K562 (cell line): ENCODE data around the gene MSANTD1. TPM values are rescaled to one million over a fixed set of nuclear protein-coding genes. Genes with fewer than 3 reads are reported as not detected.

ENCODE experiments used
- ATAC-seq: fragments of 200-7000 bp; cut with Tn5 transposase; 3 replicates; pipeline ENCODE4 v1.9.1; 2020; ENCODE audit warnings: moderate library complexity
- BruUV-seq: library from RNA; stranded (reverse); fragments of 400-500 nt; replicated peaks from 2 replicates; lab custom pipeline; 2021; lab: Mats Ljungman, UMichigan
- CTCF ChIA-PET: fragments of 300-600 bp; formaldehyde crosslinking; extraction: SDS; loops from one replicate; lab custom pipeline; 2021; ENCODE audit warnings: low intra/inter-chr PET ratio; lab: Yijun Ruan, JAX
- POLR2A ChIA-PET: fragments of 300-600, 350-650 bp; sonication (Branson Sonifier 250); formaldehyde crosslinking; extraction: SDS; loops from one replicate; lab custom pipeline; 2021; ENCODE audit warnings: antibody characterized with exemption, inconsistent platforms; lab: Yijun Ruan, JAX
- DNase-seq, 4 experiments: peaks; one replicate each; pipeline versions ENCODE4 v3.0.0 to v3.0.0-alpha.2; 2011 to 2018; ENCODE audit warnings: low spot score in 3 of 4, mixed read lengths in 3 of 4; ENCODE audit errors: extremely low read depth in 1 of 4
- FAIRE-seq: peaks from 2 replicates; lab custom pipeline; 2011; peaks lifted over from hg19 to GRCh38; lab: Jason Lieb, UNC
- H2AFZ ChIP-seq: 2 replicates; pipeline ENCODE4 v1.6.0; 2011; ENCODE audit warnings: low read depth, low read length, control low read depth, inconsistent platforms
- H3K27ac ChIP-seq: fragments of 200-600 bp; 3 replicates; pipeline ENCODE4 v1.8.0; 2011; ENCODE audit warnings: low read depth, mild to moderate bottlenecking, control low read depth, inconsistent platforms, low read length, moderate library complexity, mixed read lengths; ENCODE audit errors: extremely low read depth
- H3K27me3 ChIP-seq, 2 experiments: fragments of 300-600 bp in 1 of 2; 2 replicates in 1 of 2; 3 replicates in 1 of 2; pipeline versions ENCODE4 v1.6.0 to v1.8.0; 2011; ENCODE audit warnings: inconsistent platforms in 2 of 2, low read length in 2 of 2, mild to moderate bottlenecking in 1 of 2, mixed read lengths in 1 of 2, moderate library complexity in 1 of 2; ENCODE audit not compliant: control insufficient read depth in 2 of 2, insufficient read depth in 2 of 2
- H3K36me3 ChIP-seq: fragments of 300-600 bp; 3 replicates; pipeline ENCODE4 v1.8.0; 2011; ENCODE audit warnings: mild to moderate bottlenecking, low read length, inconsistent platforms; ENCODE audit not compliant: control insufficient read depth, insufficient read depth
- H3K4me1 ChIP-seq, 2 experiments: fragments of 200-600 bp in 1 of 2; replicated peaks in 1 of 2; 2 replicates in 1 of 2; 3 replicates in 1 of 2; pipeline versions ENCODE4 v1.5.1 to v1.8.0; 2011; ENCODE audit warnings: inconsistent platforms in 2 of 2, low read length in 2 of 2, mild to moderate bottlenecking in 1 of 2, mixed read lengths in 1 of 2, moderate library complexity in 1 of 2; ENCODE audit not compliant: control insufficient read depth in 2 of 2, insufficient read depth in 2 of 2
- H3K4me2 ChIP-seq: 2 replicates; pipeline ENCODE4 v1.6.1; 2011; ENCODE audit warnings: low read length, control low read depth, inconsistent platforms, mixed read lengths; ENCODE audit not compliant: insufficient read depth
- H3K4me3 ChIP-seq: fragments of 200-600 bp; sonication (generic), shearing (Covaris generic); 2 replicates; pipeline ENCODE4 v1.5.1; 2016; ENCODE audit warnings: control low read depth, inconsistent platforms
- H3K79me2 ChIP-seq: fragments of 200-600 bp; 3 replicates; pipeline ENCODE4 v1.8.0; 2011; ENCODE audit warnings: low read length, inconsistent platforms; ENCODE audit not compliant: control insufficient read depth, insufficient read depth
- H3K9ac ChIP-seq, 2 experiments: 2 replicates each; pipeline versions ENCODE4 v1.6.0 to v1.6.1; 2011; ENCODE audit warnings: low read depth in 2 of 2, low read length in 2 of 2, control low read depth in 1 of 2, inconsistent platforms in 1 of 2, mild to moderate bottlenecking in 1 of 2, mixed read lengths in 1 of 2; ENCODE audit not compliant: insufficient read depth in 1 of 2
- H3K9me1 ChIP-seq: one replicate; pipeline ENCODE4 v1.6.0; 2011; ENCODE audit warnings: inconsistent platforms, mild to moderate bottlenecking, low read length, moderate library complexity; ENCODE audit not compliant: control insufficient read depth, insufficient read depth
- H3K9me3 ChIP-seq: replicated peaks from 2 replicates; pipeline ENCODE4 v1.5.1; 2011; ENCODE audit warnings: low read depth, low read length, inconsistent platforms; ENCODE audit not compliant: control insufficient read depth, insufficient read depth
- H4K20me1 ChIP-seq: replicated peaks from 2 replicates; pipeline ENCODE4 v1.6.1; 2011; ENCODE audit warnings: low read length, inconsistent platforms, mixed read lengths; ENCODE audit not compliant: control insufficient read depth, insufficient read depth
- BMI1 ChIP-seq: fragments of 150-350 bp; IDR thresholded peaks from 2 replicates; pipeline ENCODE4 v1.6.1; 2014; ENCODE audit warnings: low read length
- CBX2 ChIP-seq: fragments of 200-600 bp; sonication (generic); IDR thresholded peaks from one replicate; pipeline ENCODE4 v1.6.1; 2012; ENCODE audit warnings: mild to moderate bottlenecking, low read length, inconsistent platforms; ENCODE audit not compliant: insufficient read depth, poor library complexity, severe bottlenecking
- CBX8 ChIP-seq: fragments of 200-600 bp; sonication (generic); IDR thresholded peaks from 2 replicates; pipeline ENCODE4 v1.6.1; 2012; ENCODE audit warnings: borderline replicate concordance, mixed run types, low read depth, mild to moderate bottlenecking, moderate library complexity, mixed read lengths, low read length, control low read depth, inconsistent platforms; ENCODE audit not compliant: poor library complexity, severe bottlenecking; ENCODE audit errors: extremely low read depth
- DACH1 ChIP-seq: fragments of 450-650 bp; IDR thresholded peaks from 2 replicates; pipeline ENCODE4 v1.6.1; 2018; ENCODE audit not compliant: partially characterized antibody
- EZH2 ChIP-seq: IDR thresholded peaks from 2 replicates; pipeline ENCODE4 v1.6.1; 2012; ENCODE audit warnings: low read depth, mild to moderate bottlenecking, inconsistent platforms, low read length, borderline replicate concordance
- IRF2 ChIP-seq: sonication (generic); formaldehyde crosslinking; IDR thresholded peaks from 2 replicates; pipeline ENCODE4 v1.8.1; 2022; ENCODE audit warnings: mild to moderate bottlenecking, missing genetic modification reagents
- ZFP36 ChIP-seq: fragments of 150-350 bp; IDR thresholded peaks from 2 replicates; pipeline ENCODE4 v1.6.1; 2018; ENCODE audit warnings: low read length, low read depth; ENCODE audit not compliant: partially characterized antibody
- WGBS: fragments of 100-300 bp; shearing (Covaris generic); methylation state at CpG from one replicate; pipeline ENCODE4 v1.1.6; 2016; ENCODE audit warnings: low coverage, mixed read lengths; ENCODE audit not compliant: insufficient coverage; ENCODE audit errors: missing lambda C conversion rate; 5-methylcytosine and 5-hydroxymethylcytosine counted together
- in situ Hi-C: fragments of 300-500 bp; cut with MboI; formaldehyde crosslinking; loops from 4 replicates; pipeline ENCODE4 v1.15.0; 2018; ENCODE audit warnings: inconsistent platforms, mixed read lengths
- intact Hi-C: fragments of 100-400 bp; cut with micrococcal nuclease; formaldehyde crosslinking; loops from 2 replicates; pipeline ENCODE4 v1.14.2; 2022
- polyA plus RNA-seq, 8 experiments: library from polyadenylated mRNA; depleted of rRNA in 4 of 8; stranded (reverse) in 5 of 8; unstranded in 3 of 8; fragments of >200 nt; fragmentation: Nextera tagmentation in 2 of 8; fragmentation: Illumina TruSeq in 1 of 8; extraction: Ambion mirVana in 2 of 8; extraction: Trizol in 1 of 8; gene quantifications; 2 replicates each; pipeline versions ENCODE4 v1.2.1 to v1.2.3, GENCODE V29; 2011 to 2014; ENCODE audit warnings: inconsistent platforms in 1 of 8, missing spikeins in 1 of 8
- total RNA-seq, 7 experiments: library from RNA; depleted of rRNA in 6 of 7; stranded (reverse); fragments of >200 nt in 6 of 7; fragmentation: Illumina TruSeq in 2 of 7; extraction: Trizol in 2 of 7; gene quantifications; 2 replicates each; pipeline versions ENCODE4 v1.2.1 to v1.2.3, GENCODE V29; 2011 to 2021; ENCODE audit warnings: low replicate concordance in 1 of 7

MSANTD1 gene
- total and polyA plus RNA-seq, 9 of the 15 experiments (the other 6 are each of a cell fraction or from before 2014, with no cell fraction given), result 0.04 to 0.09 (median 0.07) TPM; not detected in 6

GRCh38 chr4:3263053-3263875 lies 14.3 kb downstream of the MSANTD1 start:
- Histone ChIP-seq H3K9me3 (no peaks in the 10 kb centered on the region), H3K27ac (no peak overlapping the region), H3K79me2 (no peaks in the 10 kb centered on the region), H3K4me1 (peaks cover 0 to 9% of the 10 kb centered on the region in 2 experiments; a peak in 2 of 5 replicates), H3K9me1 (no peaks in the 10 kb centered on the region), H4K20me1 (peaks cover 5% of the 10 kb centered on the region; the same call in 1 of the 2 replicates), H3K4me3 (no peak overlapping the region), H3K4me2 (peak overlapping the region; percentile 7; the same call in 1 of the 2 replicates), H2AFZ (0 out of 2 replicates have a peak overlapping the region, but pooled peaks have one; percentile 33), H3K9ac (0 out of 4 replicates have a peak overlapping the region, but pooled peaks of 1 of the 2 experiments have one; percentile 9), H3K36me3 (no peaks in the 10 kb centered on the region), H3K27me3 (peaks cover 47 to 81% of the 10 kb centered on the region in 2 experiments)
- ATAC-seq (no peak), FAIRE-seq (peak; percentile 35), DNase-seq (no peak)
- intact Hi-C loops, result no loop called here
- in situ Hi-C loops, result no loop called here
- ChIA-PET POLR2A (interaction anchor here (1.5 kb wide), 1 partner anchor 13 kb away, joined by 4 read pairs; no protein-coding TSS in a partner anchor), CTCF (no interaction called here)
- TF ChIP-seq EZH2, result peak; percentile 91; the same call in 1 of the 2 replicates
- TF ChIP-seq CBX2, result peak; percentile 77
- no peak for TF ChIP-seq IRF2 (CRISPR knock-in tag)
- TF ChIP-seq CBX8, result peak; percentile 91
- TF ChIP-seq ZFP36, result peak; percentile 24
- peak; percentile 33; the same call in 1 of the 2 replicates for TF ChIP-seq BMI1
- no peak for TF ChIP-seq DACH1
- BruUV-seq, result no TSS peak
- WGBS, result 7% methylated on average over 28 of the region's 28 CpGs
